GM18526 (cell line): ENCODE measurements around the gene MTA1.

Source experiments
- POLR2A ChIP-seq: IDR thresholded peaks from 3 replicates; pipeline ENCODE4 v1.6.1; 2011; ENCODE audit not compliant: insufficient read length; ENCODE audit errors: extremely low read depth

The MTA1 gene

DNA sequence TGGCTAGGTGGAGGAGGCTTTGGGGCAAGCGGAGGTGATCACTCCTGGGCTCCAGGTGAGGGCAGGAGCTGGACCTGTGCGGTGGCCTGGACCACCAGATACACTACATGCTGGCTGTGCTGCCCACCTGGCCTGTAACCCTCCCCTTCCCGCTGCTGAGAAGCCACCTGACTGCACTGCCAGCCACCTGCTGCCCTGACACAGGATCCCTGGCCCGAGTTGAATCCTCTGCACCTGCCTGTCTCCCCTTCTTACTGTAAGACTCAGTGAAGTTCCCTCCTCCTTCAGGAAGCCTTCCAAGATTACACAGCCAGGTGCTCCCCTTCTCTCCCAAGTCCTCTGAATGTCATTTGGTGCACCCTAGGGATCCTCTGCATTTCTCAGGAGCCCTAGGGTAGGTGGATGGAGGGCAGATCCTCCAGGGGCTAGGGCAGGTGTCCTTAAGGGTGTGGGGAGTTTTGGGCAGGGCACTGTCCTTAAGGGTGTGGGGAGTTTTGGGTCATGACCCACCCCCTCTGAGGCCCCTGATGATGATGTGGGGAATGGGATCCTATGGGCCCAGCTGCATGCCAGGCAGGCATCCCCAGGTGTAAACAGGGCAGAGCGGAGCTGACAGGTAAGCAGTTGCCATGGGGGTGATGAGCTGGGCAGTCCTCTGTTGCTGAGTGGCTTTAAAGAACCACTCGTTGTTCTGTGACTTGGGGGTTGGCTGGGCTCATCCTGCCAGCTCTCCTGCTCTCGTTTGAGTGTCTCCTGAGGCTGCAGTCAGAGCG, 6.7 kb upstream of the MTA1 start:
- TF ChIP-seq POLR2A: no peak

DNA sequence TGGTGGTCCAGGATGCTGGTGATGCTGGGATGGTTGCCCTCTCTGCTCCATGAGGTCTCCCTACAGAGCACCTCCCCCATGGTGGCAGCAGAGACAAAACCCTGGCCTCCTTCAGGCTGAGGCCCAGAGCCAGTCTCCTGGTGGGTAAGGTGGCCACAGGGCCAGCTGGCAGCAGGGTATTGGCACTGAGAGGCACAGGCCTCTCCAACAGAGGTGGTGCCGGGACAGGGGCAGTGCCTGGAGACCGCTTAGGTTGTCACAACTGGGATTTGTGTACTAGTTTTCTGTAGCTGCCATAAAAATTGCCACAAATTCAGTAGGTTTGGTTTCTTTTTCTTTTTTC, 6.1 kb upstream of the MTA1 start:
- no peak for TF ChIP-seq POLR2A

DNA sequence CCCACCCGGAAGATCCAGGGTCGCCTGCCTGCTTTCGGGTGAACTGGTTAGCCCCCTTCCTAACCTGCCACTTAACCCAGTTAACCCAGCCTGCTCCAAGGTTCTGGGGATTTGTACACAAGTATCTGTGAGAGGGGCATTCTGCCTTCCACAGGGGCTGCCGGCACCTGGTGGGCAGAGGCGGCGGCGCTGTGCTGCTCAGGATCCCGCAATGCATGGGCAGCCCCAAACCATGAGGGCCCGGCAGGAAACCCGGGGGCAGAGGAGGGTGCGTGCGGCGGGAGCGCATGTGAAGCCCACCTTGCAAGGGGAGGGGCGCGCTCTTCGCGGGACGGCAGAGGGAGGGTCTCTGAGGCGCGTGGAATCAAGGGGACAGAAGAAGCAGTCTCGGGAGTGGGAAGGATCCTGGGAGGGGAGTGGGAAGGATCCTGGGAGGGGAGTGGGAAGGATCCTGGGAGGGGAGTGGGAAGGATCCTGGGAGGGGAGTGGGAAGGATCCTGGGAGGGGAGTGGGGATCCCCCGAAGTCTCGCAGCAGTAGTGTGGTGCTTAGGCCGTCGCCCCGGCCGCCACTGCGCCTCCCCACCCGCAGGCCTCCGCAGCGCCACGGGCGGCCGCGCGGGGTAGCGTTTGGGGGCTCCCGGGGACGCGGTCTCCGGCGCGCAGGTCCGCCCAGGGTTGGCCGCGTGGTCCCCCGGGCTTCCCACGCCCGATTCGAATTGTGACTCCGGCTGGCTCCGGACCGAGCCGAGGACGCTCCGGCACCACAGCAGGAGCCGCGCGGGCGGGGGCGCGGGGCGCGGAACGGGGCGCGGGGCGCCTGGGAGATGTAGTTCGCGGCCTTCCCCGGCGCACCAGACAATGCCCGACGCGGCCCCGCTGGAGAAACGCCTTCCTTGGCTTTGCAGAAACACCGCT, 4.9 kb upstream of the MTA1 start:
- TF ChIP-seq POLR2A: no peak

DNA sequence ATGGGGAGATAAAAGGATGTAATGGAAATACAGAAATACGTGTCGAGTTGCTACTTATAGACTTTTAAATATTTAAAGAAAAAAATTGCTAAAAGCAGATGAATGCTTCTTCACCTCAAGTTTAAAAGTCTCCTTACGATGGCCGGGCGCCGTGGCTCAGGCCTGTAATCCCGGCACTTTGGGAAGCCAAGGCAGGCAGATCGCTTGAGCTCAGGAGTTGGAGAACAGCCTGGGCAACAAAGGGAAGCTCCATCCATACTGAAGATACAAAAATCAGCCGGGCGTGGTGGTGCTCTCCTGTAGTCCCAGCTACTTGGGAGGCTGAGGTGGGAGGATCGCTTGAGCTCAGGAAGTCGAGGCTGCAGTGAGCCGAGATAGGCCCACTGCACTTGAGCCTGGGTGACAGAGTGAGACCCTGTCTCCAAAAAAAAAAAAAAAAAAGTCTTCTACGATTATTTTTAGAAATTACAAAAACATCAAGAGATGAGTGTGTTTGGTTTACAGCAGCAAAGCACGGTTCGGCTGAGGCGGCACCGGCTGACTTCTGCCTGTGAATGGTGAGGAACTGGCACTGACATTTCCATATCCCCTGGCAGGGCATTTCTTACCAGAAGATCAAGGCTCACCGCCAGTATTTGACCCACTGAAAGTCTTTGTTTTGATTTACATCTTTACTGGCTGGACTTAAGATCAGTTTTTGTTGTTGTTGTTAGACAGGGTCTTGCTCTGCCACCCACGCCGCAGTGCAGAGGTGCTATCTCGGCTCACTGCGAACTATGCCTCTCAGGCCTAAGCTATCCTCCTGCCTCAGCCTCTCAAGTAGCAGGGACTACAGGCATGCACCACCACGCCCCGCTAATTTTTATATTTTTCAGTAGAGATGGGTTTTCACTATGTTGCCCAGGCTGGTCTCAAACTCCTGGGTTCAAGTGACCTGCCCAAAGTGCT, 3.9 kb upstream of the MTA1 start:
- TF ChIP-seq POLR2A: no peak

DNA sequence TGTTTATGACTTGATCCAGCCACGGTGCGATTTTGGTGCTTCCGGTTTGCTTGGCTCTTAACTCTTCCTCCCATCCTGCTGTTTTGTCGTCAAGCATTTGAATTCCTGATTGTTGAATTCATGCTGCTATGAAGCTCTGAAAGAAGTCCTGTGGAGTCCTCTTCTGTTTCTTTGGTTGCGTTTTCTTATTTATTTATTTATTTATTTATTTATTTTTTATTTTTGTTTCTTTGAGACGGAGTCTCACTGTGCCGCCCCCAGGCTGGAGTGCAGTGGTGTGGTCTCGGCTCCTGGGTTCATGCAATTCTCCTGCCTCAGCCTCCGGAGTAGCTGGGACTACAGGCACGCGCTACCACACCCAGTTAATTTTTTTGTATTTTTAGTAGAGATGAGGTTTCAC, 3.0 kb upstream of the MTA1 start:
- no peak for TF ChIP-seq POLR2A

DNA sequence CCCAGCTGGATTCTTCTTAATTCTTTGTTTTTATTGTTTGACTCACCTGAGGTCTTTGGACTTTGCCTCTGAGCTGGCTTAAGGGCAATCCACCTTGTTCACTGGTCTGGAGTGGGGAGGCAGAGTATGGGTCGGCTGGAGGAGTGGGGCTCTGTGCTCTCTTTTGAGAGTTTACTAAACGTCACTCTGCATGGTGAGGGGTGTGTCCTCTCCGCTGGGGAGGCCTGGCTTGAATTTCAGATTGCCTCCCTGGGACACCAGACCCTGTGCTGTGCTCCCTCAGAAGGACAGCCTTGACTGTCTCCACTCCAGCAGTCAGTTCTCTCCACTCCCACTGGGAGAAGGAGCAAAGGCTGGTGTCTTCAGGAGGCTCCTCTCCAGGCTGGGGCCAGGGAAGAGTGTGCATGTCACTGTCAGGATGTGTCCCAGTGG, 1.9 kb upstream of the MTA1 start:
- no peak for TF ChIP-seq POLR2A

DNA sequence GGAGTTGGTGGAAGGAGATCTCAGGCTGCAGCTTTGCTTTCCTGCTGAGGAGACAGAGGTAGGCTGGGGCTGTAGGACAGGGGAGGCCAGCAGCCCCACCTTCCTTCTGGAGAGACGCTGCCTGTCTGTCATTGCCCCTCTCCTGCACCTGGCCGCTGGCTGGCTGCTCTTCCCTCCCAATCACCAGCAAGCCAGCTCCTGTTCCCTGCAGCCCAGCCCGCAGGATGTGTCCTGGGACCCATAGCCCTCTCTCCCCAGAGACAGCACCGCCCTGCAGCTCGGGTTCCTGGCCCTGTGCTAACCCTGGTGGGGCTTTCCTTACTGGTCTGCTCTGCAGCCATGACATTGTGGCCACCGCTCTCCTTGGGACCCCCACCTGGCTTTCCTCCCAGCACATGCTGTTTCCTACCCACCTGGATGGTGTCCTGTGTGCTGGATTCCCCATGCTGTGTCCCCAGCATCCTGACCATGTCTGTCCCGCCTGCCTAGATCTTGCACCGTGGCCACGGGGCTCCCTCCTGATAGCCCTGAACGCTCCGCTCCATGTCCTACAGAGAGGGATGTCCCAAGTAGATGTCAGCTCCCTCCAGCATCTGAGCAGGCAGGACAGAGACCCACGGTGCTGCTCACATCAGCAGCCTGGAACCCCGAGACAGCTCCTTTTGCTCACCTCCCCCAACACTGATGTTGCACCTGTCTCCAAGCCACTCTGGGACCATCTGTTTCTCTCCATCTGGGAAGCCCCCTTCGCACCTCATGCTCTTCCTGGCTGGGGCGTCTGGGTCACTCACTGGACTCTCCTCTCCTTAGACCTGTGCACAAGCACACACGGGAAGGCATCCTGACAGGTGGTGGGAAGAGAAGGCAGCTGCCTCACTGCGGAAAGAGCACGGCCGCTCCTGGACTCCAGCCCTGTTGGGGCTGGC, 1.1 kb upstream of the MTA1 start:
- TF ChIP-seq POLR2A: peak; percentile 3

DNA sequence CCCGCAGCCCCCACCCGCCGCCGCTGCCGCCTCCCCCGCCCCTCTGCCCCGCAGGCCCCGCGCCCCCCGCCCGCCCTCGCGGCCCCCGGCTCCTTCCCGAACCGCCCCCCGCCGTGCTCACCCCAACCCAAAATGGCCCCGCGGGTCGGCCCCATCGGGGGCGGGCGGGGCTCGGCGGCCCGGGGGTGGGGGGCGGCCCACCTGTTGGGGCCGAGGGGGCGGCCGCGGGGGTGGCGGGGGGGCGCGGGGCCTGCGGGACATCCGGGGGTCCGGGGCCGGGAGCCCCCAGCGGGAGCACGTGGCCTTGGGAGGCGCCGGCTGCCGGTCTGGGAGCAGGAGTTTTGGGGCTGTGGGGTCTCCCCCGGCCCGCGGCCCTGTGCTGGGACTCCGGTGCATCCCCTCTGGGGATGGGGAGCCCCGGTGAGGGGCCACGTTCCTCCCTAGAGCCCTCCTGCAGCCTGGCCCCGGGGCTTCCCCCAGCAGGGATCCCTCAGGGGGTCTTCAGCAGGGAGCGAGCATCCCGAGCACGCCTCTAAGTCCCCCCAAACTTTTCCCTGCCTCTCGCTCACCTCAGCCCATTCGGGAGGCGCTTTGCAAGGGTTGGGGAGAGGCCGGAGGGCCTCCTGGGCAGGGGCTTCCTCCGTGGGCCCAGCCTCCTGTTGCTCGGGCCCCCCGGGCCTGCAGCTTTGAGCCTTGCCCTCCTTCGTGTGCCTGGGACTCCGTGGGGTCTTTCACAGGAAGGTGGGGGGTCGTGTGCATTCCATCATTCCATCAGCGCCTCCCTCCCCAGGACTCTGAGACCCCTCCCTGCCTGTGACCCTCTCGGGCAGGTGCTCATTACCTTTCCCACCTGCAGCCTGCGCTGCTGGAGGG, 710 bp downstream of the MTA1 start:
- TF ChIP-seq POLR2A: no peak

DNA sequence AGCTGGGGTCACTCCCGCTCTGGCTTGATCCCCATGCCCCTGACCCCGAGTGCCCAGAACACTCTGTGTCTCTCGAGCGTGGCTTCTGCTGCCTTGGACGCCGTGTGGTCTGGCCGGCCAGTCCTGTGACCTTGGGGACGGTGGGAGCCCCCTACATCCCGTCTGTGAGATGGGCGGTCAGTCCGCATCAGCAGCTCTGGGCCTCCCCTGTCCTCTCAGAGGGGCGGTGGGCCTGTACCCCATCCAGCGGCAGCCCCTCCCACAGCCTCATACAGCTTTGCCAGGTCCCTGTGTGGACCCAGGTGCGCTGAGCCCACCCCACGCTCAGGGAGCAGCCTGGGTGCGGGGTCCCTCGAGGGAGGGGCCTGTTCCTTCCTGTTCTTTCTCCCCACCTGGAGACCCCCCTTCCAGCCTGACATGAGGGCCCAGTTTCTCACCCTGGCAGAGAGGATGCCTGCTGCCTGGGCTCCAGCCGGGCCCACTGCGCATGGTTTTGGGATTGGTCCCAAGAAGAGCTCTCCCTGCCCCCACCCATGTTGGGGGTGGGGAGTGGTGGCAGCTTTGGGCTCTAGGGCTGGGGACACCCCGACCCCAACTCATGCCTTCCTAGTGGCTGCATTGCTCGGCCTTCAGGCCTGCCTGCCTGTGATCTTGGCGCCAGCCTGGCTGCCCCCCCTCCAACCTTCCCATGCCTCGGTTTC, 1.5 kb downstream of the MTA1 start:
- no peak for TF ChIP-seq POLR2A

DNA sequence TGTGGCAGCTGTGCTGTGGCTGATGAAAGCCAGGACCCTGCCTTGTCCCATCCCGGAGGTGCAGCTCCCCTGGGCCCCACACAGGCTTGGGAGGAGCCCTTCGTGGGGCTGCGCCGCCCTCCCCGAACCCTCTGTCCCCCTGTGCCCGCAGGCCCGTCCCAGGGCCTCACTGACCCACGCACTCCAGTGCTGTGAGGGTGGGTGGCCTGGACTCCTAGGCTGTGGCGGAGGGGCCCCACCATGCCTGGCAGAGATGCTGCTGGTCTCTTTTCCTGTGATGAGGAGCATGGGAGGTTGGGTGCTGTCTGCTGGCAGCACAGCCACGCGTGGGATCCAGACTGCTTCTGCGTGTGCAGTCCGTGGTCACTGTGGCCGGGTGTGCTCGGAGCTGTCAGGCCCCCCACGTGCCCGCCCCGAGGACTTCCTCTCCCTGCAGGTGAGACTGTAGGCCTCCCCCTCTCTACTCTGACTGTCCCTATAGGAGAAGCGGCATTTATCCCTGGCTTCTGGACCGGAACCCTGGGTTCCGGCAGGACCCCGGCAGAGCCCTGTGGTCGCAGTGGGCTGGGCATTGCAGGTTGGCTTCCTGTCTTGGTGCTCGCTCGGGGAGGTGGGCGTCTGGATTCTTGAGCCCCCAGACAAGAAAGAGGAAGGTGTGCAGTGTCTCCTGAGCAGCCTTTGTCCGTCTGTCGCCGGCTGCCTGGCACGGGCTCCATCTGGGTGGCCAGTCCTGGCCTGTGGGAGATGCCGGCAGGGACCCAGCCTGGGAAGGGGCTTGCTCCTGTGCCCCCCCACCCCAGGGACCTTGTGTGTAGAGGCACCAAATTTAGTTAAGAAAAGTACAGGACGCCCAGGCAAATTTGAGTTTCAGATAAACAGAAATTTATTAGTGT, 2.3 kb downstream of the MTA1 start:
- TF ChIP-seq POLR2A: no peak

DNA sequence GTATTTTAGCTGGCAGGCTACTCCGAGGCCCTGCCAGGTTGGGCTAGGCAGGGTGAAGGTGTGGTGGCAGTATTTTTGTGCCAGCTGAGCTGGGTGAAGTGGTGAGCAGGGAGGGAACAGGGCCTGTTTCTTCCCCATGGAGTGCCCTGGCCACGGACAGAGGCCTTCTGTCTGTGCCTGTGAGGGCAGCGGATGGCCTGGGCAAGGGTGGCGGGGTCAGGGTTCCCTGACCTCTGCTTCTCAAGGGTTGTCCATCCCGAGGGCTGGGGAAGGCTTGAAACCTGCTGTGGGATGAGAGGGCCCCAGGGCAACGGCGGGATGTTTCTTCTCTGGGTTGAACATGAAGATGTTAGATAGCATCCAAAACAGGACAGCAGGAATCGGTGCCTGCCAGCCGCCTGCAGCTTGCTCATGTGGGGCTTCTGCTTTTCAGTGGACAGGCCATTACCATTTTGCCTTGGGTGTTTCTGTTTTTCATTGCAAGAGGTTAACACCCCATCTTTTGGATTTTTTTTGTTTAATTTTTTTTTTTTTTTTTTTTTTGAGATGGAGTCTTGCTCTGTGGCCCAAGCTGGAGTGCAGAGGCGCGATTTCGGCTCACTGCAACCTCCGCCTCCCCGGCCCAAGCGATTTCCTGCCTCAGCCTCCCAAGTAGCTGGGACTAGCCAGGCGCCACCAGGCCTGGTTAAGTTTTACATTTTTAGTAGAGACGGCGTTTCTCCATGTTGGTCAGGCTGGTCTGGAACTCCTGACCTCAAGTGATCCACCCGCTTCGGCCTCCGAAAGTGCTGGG, 3.3 kb downstream of the MTA1 start:
- TF ChIP-seq POLR2A: no peak
